Peyer's patch (tissue), 4 donors: ENCODE results near the gene SHROOM2. TPM values are rescaled to one million over a fixed set of nuclear protein-coding genes. Genes with fewer than 3 reads are reported as not detected.

ENCODE experiments used
- DNase-seq, 3 donors: peaks; one replicate each; pipeline ENCODE4 v3.0.0-alpha.2; 2017 to 2019
- H3K27ac ChIP-seq, 4 donors: fragments of 200-600 bp; sonication (generic); one replicate each; pipeline ENCODE4 v1.5.1; 2016 to 2019
- H3K27me3 ChIP-seq, 2 donors: fragments of 200-600 bp; sonication (generic); one replicate each; pipeline ENCODE4 v1.5.1; 2019
- H3K36me3 ChIP-seq, 3 donors: fragments of 200-600 bp; sonication (generic); one replicate each; pipeline ENCODE4 v1.5.1; 2016 to 2019
- H3K4me1 ChIP-seq, 4 donors: fragments of 200-600 bp; sonication (generic); one replicate each; pipeline ENCODE4 v1.5.1; 2016 to 2019
- H3K4me3 ChIP-seq, 4 donors: fragments of 200-600 bp; sonication (generic); 1 replicate in 3 of 4; 2 replicates in 1 of 4; pipeline ENCODE4 v1.5.1; 2016 to 2019; ENCODE audit warnings: mild to moderate bottlenecking in 1 of 4
- H3K9me3 ChIP-seq, 4 donors: fragments of 200-600 bp; sonication (generic); one replicate each; pipeline ENCODE4 v1.5.1; 2016 to 2019; ENCODE audit warnings: mild to moderate bottlenecking in 1 of 4
- POLR2A ChIP-seq, 2 donors: fragments of 450-650 bp; IDR thresholded peaks; one replicate each; pipeline ENCODE4 v1.5.1; 2017; ENCODE audit warnings: antibody characterized with exemption in 2 of 2, mild to moderate bottlenecking in 2 of 2, moderate library complexity in 2 of 2
- total RNA-seq, 4 donors: library from RNA; depleted of rRNA; stranded (reverse); fragments of >200 nt; gene quantifications; one replicate each; pipeline ENCODE4 v1.1.0, GENCODE V29; 2016
- TF ChIP-seq, protein P1 (sequence below), 6 experiments: fragments of 450-650 bp in 4 of 6; fragments of 200-600 bp in 2 of 6; sonication (generic) in 1 of 6; IDR thresholded peaks; one replicate each; pipeline ENCODE4 v1.5.1; 2017 to 2019; ENCODE audit warnings: antibody characterized with exemption in 6 of 6, mild to moderate bottlenecking in 3 of 6, moderate library complexity in 1 of 6

Gene SHROOM2
- total RNA-seq, 4 donors from 2014 or later: 1.8 to 7.4 (median 3.3) TPM

DNA sequence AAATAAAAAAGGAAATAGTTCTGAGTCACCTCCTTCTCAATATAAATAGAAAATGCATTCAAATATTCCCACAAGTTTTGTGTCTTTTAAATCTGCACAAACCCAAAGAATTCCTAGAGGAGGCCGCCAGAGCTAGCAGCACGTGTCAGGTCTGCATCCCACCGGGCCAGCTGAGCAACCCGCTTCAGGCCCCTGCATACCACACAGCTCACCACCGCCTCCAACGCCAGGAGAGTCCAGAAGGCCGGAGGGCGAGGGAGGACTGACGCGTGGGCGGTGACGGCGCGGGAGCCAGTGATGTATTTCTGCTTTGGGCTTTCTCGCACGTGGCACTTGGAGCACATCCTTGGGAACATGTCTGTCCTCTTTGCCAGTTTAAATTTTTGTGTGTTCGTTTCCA is 119.1 kb downstream of the SHROOM2 start:
- no peak overlapping the region for H3K27ac ChIP-seq
- H3K9me3 ChIP-seq: no peaks in the 10 kb centered on the region
- TF ChIP-seq, protein P1, sequence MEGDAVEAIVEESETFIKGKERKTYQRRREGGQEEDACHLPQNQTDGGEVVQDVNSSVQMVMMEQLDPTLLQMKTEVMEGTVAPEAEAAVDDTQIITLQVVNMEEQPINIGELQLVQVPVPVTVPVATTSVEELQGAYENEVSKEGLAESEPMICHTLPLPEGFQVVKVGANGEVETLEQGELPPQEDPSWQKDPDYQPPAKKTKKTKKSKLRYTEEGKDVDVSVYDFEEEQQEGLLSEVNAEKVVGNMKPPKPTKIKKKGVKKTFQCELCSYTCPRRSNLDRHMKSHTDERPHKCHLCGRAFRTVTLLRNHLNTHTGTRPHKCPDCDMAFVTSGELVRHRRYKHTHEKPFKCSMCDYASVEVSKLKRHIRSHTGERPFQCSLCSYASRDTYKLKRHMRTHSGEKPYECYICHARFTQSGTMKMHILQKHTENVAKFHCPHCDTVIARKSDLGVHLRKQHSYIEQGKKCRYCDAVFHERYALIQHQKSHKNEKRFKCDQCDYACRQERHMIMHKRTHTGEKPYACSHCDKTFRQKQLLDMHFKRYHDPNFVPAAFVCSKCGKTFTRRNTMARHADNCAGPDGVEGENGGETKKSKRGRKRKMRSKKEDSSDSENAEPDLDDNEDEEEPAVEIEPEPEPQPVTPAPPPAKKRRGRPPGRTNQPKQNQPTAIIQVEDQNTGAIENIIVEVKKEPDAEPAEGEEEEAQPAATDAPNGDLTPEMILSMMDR (IDR thresholded peaks at IDR 0.05): no peak
- TF ChIP-seq POLR2A (IDR thresholded peaks at IDR 0.05): no peak
- no peak for DNase-seq
- H3K4me3 ChIP-seq: no peak overlapping the region
- H3K4me1 ChIP-seq: no peaks in the 10 kb centered on the region
- H3K27me3 ChIP-seq: no peaks in the 10 kb centered on the region
- H3K36me3 ChIP-seq: no peaks in the 10 kb centered on the region

DNA sequence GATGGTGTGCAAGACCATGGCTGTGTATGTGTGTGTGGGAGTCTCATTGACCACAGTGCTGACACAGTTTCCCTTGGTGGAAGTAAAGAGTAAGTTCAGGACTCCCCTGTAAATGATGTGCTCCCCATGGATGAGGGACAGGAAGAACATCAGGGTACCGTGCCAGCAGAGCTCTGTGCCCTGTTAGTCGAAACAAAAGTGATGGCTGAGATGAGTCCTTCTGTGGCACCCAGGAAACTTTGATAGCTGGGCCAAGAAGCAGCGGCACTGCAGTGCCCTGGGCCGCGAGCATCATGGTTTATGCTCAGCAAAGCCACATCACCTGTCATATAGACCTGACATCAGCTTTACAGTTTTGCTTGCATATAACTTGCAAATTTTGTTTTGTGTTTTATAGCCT is 119.5 kb downstream of the SHROOM2 start:
- no peak for TF ChIP-seq POLR2A (IDR thresholded peaks at IDR 0.05)
- TF ChIP-seq, protein P1 (IDR thresholded peaks at IDR 0.05): no peak
- Histone ChIP-seq H3K4me3 (no peak overlapping the region), H3K36me3 (no peaks in the 10 kb centered on the region)

DNA sequence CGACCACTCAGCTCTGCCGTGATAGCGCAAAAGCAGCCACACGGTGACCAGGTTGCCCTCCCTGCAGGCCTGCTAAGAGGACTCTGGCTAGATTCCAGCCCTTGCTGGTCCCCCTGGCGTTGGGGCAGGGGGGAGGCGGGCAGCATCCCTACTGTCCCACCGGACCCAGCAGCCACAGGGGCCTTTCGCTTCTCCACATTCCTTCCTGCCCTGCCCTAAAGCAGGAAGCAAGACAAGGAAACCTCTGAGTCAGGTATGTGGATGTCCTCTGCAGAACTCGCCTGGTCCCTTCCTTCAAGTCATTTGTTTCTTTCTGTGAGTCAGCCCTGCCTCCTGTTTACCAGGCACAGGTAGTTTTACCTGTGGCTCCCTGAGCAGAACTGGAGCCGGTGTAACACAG is 120.7 kb downstream of the SHROOM2 start:
- Histone ChIP-seq H3K36me3 (no peaks in the 10 kb centered on the region), H3K9me3 (no peaks in the 10 kb centered on the region), H3K27me3 (no peaks in the 10 kb centered on the region), H3K4me3 (no peak overlapping the region), H3K27ac (no peak overlapping the region), H3K4me1 (no peaks in the 10 kb centered on the region)
- TF ChIP-seq, protein P1 (IDR thresholded peaks at IDR 0.05): no peak
- TF ChIP-seq POLR2A (IDR thresholded peaks at IDR 0.05): no peak
- no peak for DNase-seq

More for the DNA sequence above, 119.5 kb downstream of the SHROOM2 start:
- Histone ChIP-seq H3K27ac (no peak overlapping the region), H3K27me3 (no peaks in the 10 kb centered on the region), H3K4me1 (no peaks in the 10 kb centered on the region), H3K9me3 (no peaks in the 10 kb centered on the region)
- no peak for DNase-seq

DNA sequence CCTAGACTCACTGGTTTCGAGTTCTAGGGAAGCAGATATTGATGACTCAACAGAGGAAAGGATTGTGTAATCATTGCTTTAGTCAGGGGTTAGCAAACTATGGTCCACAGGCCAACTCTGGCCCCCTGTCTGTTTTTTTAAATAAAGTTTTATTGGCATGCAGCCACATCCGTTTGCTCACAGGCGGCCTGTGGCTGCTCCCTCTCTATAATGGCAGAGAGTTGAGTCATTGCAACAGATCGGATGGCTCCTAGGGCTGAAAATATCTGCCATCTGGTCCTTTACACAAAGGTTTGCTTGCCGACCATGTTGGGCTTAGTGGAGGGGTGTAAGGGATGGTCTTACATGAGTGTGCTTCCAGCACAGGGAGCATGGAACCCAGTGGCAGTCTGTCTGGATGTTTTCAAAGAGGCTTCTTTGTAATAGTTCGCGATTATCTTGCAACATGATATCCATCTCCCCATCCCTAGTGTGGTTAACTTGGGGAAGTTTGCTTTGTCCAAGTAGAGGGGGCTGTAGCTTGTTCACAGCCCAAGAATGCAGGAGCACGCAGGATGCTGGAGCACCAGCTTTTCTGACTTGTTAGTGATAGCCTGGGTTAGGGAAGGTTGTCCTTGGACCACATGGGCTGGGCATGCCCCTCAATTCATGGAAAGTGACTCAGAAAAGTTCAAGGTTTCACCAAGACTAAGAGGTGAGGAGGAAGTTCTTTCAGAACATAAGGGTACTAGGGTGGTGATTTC is 121.6 kb downstream of the SHROOM2 start:
- Histone ChIP-seq H3K27ac (no peak overlapping the region), H3K9me3 (no peaks in the 10 kb centered on the region), H3K27me3 (no peaks in the 10 kb centered on the region), H3K36me3 (no peaks in the 10 kb centered on the region), H3K4me3 (no peak overlapping the region), H3K4me1 (no peaks in the 10 kb centered on the region)
- TF ChIP-seq POLR2A (IDR thresholded peaks at IDR 0.05): no peak
- TF ChIP-seq, protein P1 (IDR thresholded peaks at IDR 0.05): no peak
- DNase-seq: no peak

DNA sequence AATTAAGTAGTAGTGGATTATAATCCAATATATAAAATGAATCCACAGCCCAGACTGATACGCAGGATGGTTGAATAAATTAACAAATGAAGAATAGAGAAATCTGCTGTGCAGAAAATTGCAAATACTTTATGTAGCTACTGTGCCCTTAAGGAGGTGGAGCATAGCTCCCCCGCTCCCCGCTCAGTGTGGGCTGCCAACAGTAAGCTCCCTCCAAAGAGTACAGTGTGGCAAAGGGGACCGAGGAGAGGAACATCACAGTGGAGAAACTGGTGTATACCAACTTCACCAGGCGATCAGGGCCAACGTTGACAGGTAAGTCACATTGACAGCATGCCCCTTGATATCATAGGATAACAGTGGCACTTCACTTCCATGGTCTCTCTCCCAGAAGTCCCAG is 123.0 kb downstream of the SHROOM2 start:
- TF ChIP-seq, protein P1 (IDR thresholded peaks at IDR 0.05): no peak
- no peak for TF ChIP-seq POLR2A (IDR thresholded peaks at IDR 0.05)

More for the DNA sequence above, 123.0 kb downstream of the SHROOM2 start:
- DNase-seq: no peak
- Histone ChIP-seq H3K36me3 (no peaks in the 10 kb centered on the region), H3K27me3 (no peaks in the 10 kb centered on the region), H3K9me3 (no peaks in the 10 kb centered on the region), H3K27ac (no peak overlapping the region), H3K4me3 (no peak overlapping the region), H3K4me1 (no peaks in the 10 kb centered on the region)
